ENCODE data around the gene TMEM72. TPM values are rescaled to one million over a fixed set of nuclear protein-coding genes. Genes with fewer than 3 reads are reported as not detected.

Gene TMEM72
- total and polyA plus RNA-seq, 4 donors: 0.02 to 0.33 TPM; not detected in 2

DNA sequence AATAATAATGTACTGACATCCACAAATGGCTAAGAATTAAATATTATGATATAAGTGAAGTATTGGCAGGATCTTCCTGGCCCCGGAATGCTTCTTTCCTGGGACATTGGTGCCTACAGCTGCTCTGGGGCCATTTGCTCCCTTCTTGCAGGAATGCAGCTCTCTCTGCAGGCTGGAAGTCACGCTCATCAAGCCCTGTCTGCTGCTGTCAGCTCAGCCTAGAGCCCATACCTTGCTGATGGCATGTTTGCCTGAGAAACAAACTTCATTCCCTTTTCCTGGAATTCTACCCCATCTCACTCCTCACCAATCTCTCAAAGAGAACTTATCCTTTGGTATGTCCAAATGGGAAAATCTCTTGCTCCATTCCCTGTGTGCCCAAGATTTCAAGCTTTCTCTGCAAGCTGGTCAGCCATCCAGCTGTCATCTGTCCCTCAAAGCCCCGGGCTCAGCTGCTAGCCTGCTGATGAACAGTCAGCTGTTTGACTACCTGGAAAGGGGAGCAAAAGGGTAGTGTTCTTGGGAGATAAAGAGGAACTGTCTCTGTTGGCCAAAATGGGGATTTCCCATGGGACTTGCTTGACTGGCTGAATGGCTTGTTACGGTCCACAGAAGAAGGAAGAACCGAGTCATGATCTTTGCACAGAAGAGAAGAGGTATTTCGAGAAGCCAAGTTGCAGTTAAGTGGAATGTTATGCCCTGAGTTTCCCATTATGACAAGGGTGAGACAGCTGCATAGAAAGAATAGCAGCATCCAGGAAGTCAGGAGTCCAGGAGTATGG is 36.4 kb downstream of the TMEM72 start:
- Histone ChIP-seq H3K9ac (ENCODE audit: low read depth in 1 of 2, low read length in 2 of 2) (no peak overlapping the region), H3K9me3 (ENCODE audit: control insufficient read depth in 4 of 4, low read length in 3 of 4) (peaks cover 0 to 4% (median 0%) of the 10 kb centered on the region in 4 donors), H3K4me1 (ENCODE audit: control insufficient read depth in 4 of 4, insufficient read depth in 4 of 4, low read length in 3 of 4) (peaks cover 0 to 4% (median 0%) of the 10 kb centered on the region in 4 donors), H3K27ac (ENCODE audit: low read depth in 1 of 2, low read length in 2 of 2) (no peak overlapping the region), H3K27me3 (ENCODE audit: control insufficient read depth in 4 of 4, insufficient read depth in 4 of 4, low read length in 3 of 4) (no peaks in the 10 kb centered on the region), H3K4me3 (ENCODE audit: low read depth in 1 of 3, low read length in 3 of 3) (no peak overlapping the region), H3K36me3 (ENCODE audit: control insufficient read depth in 4 of 4, insufficient read depth in 3 of 4, low read depth in 1 of 4, low read length in 3 of 4) (no peaks in the 10 kb centered on the region)
- 81% methylated on average over 6 of the region's 6 CpGs for WGBS
- TF ChIP-seq JUND (IDR thresholded peaks at IDR 0.05): no peak
- TF ChIP-seq NR2F2 (IDR thresholded peaks at IDR 0.05): no peak
- TF ChIP-seq SP1 (IDR thresholded peaks at IDR 0.05): no peak
- TF ChIP-seq, protein P1, sequence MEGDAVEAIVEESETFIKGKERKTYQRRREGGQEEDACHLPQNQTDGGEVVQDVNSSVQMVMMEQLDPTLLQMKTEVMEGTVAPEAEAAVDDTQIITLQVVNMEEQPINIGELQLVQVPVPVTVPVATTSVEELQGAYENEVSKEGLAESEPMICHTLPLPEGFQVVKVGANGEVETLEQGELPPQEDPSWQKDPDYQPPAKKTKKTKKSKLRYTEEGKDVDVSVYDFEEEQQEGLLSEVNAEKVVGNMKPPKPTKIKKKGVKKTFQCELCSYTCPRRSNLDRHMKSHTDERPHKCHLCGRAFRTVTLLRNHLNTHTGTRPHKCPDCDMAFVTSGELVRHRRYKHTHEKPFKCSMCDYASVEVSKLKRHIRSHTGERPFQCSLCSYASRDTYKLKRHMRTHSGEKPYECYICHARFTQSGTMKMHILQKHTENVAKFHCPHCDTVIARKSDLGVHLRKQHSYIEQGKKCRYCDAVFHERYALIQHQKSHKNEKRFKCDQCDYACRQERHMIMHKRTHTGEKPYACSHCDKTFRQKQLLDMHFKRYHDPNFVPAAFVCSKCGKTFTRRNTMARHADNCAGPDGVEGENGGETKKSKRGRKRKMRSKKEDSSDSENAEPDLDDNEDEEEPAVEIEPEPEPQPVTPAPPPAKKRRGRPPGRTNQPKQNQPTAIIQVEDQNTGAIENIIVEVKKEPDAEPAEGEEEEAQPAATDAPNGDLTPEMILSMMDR (IDR thresholded peaks at IDR 0.05; ENCODE audit: low read depth, low read length, missing input control): no peak
- no peak for TF ChIP-seq TAF1 (conservative IDR thresholded peaks at IDR 0.05)
- TF ChIP-seq, protein P2, sequence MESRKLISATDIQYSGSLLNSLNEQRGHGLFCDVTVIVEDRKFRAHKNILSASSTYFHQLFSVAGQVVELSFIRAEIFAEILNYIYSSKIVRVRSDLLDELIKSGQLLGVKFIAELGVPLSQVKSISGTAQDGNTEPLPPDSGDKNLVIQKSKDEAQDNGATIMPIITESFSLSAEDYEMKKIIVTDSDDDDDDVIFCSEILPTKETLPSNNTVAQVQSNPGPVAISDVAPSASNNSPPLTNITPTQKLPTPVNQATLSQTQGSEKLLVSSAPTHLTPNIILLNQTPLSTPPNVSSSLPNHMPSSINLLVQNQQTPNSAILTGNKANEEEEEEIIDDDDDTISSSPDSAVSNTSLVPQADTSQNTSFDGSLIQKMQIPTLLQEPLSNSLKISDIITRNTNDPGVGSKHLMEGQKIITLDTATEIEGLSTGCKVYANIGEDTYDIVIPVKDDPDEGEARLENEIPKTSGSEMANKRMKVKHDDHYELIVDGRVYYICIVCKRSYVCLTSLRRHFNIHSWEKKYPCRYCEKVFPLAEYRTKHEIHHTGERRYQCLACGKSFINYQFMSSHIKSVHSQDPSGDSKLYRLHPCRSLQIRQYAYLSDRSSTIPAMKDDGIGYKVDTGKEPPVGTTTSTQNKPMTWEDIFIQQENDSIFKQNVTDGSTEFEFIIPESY (IDR thresholded peaks at IDR 0.05): no peak
- no peak for TF ChIP-seq HNF4G (IDR thresholded peaks at IDR 0.05)
- TF ChIP-seq GABPA (IDR thresholded peaks at IDR 0.05 in 1 of 2, conservative IDR thresholded peaks at IDR 0.05 in 1 of 2): no peak
- no peak for TF ChIP-seq HNF4A (conservative IDR thresholded peaks at IDR 0.05)
- TF ChIP-seq EGR1 (IDR thresholded peaks at IDR 0.05; ENCODE audit: low read depth in 2 of 2): no peak
- TF ChIP-seq RAD21 (IDR thresholded peaks at IDR 0.05): no peak
- TF ChIP-seq, protein P3, sequence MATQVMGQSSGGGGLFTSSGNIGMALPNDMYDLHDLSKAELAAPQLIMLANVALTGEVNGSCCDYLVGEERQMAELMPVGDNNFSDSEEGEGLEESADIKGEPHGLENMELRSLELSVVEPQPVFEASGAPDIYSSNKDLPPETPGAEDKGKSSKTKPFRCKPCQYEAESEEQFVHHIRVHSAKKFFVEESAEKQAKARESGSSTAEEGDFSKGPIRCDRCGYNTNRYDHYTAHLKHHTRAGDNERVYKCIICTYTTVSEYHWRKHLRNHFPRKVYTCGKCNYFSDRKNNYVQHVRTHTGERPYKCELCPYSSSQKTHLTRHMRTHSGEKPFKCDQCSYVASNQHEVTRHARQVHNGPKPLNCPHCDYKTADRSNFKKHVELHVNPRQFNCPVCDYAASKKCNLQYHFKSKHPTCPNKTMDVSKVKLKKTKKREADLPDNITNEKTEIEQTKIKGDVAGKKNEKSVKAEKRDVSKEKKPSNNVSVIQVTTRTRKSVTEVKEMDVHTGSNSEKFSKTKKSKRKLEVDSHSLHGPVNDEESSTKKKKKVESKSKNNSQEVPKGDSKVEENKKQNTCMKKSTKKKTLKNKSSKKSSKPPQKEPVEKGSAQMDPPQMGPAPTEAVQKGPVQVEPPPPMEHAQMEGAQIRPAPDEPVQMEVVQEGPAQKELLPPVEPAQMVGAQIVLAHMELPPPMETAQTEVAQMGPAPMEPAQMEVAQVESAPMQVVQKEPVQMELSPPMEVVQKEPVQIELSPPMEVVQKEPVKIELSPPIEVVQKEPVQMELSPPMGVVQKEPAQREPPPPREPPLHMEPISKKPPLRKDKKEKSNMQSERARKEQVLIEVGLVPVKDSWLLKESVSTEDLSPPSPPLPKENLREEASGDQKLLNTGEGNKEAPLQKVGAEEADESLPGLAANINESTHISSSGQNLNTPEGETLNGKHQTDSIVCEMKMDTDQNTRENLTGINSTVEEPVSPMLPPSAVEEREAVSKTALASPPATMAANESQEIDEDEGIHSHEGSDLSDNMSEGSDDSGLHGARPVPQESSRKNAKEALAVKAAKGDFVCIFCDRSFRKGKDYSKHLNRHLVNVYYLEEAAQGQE (IDR thresholded peaks at IDR 0.05): no peak
- TF ChIP-seq, protein P4, sequence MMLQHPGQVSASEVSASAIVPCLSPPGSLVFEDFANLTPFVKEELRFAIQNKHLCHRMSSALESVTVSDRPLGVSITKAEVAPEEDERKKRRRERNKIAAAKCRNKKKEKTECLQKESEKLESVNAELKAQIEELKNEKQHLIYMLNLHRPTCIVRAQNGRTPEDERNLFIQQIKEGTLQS (IDR thresholded peaks at IDR 0.05): no peak
- no peak for TF ChIP-seq FOXA1 (IDR thresholded peaks at IDR 0.05)
- TF ChIP-seq, protein P5, sequence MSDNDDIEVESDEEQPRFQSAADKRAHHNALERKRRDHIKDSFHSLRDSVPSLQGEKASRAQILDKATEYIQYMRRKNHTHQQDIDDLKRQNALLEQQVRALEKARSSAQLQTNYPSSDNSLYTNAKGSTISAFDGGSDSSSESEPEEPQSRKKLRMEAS (IDR thresholded peaks at IDR 0.05): no peak
- no peak for TF ChIP-seq YY1 (IDR thresholded peaks at IDR 0.05)
- no peak for TF ChIP-seq FOXA2 (IDR thresholded peaks at IDR 0.05)
- TF ChIP-seq RXRA (IDR thresholded peaks at IDR 0.05): no peak
- DNase-seq (ENCODE audit: low spot score): no peak
